Neural crest cell (in vitro differentiated cells): ENCODE measurements around the gene GABARAP. TPM values are rescaled to one million over a fixed set of nuclear protein-coding genes. Genes with fewer than 3 reads are reported as not detected.

Experiments used
- DNase-seq: peaks from one replicate; pipeline ENCODE4 v3.0.0; 2021; ENCODE audit warnings: low read depth, mixed read lengths, low spot score
- H3K27ac Mint-ChIP-seq: one replicate; pipeline ENCODE4 v1.8.0; 2021; ENCODE audit warnings: mild to moderate bottlenecking, mixed read lengths; ENCODE audit not compliant: unreplicated experiment
- H3K27me3 Mint-ChIP-seq: 2 replicates; pipeline ENCODE4 v1.8.0; 2021; ENCODE audit warnings: low read depth, mild to moderate bottlenecking, mixed read lengths
- H3K36me3 Mint-ChIP-seq: 2 replicates; pipeline ENCODE4 v1.8.0; 2021; ENCODE audit warnings: low read depth, mild to moderate bottlenecking, mixed read lengths
- H3K4me1 Mint-ChIP-seq: 2 replicates; pipeline ENCODE4 v1.8.0; 2021; ENCODE audit warnings: mixed read lengths
- H3K4me3 Mint-ChIP-seq: one replicate; pipeline ENCODE4 v1.8.0; 2021; ENCODE audit warnings: mild to moderate bottlenecking, mixed read lengths
- H3K9me3 Mint-ChIP-seq: 2 replicates; pipeline ENCODE4 v1.8.0; 2021; ENCODE audit warnings: mixed read lengths
- total RNA-seq: library from RNA; stranded (reverse); gene quantifications from 2 replicates; pipeline ENCODE4 v1.2.1, GENCODE V29; 2021
- TF ChIP-seq, protein P1 (sequence below): fragments of 200-600 bp; sonication (generic); conservative IDR thresholded peaks from 2 replicates; pipeline ENCODE4 v1.5.0; 2021; ENCODE audit warnings: antibody characterized with exemption, mild to moderate bottlenecking

Gene GABARAP
- total RNA-seq, 1 donor from 2014 or later = 470 TPM

DNA sequence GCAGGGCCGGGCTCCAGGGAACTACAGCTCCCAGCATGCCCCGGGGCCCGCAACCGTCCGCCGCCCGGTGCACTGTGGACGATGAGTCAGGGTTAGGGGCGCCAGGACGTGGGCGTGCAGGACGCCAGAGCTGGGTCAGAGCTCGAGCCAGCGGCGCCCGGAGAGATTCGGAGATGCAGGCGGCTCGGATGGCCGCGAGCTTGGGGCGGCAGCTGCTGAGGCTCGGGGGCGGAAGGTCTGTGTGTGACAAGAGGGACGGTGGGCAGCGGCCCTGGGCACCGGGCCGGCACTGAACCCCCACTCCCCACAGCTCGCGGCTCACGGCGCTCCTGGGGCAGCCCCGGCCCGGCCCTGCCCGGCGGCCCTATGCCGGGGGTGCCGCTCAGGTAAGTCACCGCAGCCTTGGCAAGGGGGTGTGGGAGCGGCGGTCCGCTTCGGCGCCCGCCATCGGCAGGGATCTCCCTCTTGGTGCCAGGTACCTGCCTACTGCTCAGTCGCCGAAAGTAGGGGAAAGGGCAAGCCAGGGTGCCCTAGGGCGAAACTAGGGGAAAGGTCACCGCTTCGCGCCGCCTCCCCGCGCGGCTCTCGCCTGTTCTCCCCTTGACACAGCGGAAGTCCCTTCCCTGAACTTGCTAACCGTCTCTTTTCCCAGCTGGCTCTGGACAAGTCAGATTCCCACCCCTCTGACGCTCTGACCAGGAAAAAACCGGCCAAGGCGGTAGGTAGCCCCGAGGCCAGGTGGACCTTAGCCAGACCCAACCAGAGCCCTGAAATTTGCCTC, 22.2 kb downstream of the GABARAP start, which contains the start of the genes ACADVL and DLG4:
Gene ACADVL (plus strand): TSS at position 127 of the 781 bp plus-strand sequence. CDS start 47 bp downstream, at position 174.
Gene DLG4 (minus strand): TSS at position 25 of the 781 bp plus-strand sequence.
- TF ChIP-seq, protein P1, sequence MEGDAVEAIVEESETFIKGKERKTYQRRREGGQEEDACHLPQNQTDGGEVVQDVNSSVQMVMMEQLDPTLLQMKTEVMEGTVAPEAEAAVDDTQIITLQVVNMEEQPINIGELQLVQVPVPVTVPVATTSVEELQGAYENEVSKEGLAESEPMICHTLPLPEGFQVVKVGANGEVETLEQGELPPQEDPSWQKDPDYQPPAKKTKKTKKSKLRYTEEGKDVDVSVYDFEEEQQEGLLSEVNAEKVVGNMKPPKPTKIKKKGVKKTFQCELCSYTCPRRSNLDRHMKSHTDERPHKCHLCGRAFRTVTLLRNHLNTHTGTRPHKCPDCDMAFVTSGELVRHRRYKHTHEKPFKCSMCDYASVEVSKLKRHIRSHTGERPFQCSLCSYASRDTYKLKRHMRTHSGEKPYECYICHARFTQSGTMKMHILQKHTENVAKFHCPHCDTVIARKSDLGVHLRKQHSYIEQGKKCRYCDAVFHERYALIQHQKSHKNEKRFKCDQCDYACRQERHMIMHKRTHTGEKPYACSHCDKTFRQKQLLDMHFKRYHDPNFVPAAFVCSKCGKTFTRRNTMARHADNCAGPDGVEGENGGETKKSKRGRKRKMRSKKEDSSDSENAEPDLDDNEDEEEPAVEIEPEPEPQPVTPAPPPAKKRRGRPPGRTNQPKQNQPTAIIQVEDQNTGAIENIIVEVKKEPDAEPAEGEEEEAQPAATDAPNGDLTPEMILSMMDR = no peak
- H3K4me3 Mint-ChIP-seq = peak within 1 kb of the TSS; percentile 98
- H3K9me3 Mint-ChIP-seq = no peaks in the 10 kb centered on the region
- peak; percentile 80 for DNase-seq
- peaks cover 57% of the 10 kb centered on the region for H3K4me1 Mint-ChIP-seq
- H3K36me3 Mint-ChIP-seq = peaks cover 9% of the 10 kb centered on the region
- H3K27me3 Mint-ChIP-seq = peaks cover 43% of the 10 kb centered on the region
- peak within 1 kb of the TSS; percentile 99 for H3K27ac Mint-ChIP-seq

DNA sequence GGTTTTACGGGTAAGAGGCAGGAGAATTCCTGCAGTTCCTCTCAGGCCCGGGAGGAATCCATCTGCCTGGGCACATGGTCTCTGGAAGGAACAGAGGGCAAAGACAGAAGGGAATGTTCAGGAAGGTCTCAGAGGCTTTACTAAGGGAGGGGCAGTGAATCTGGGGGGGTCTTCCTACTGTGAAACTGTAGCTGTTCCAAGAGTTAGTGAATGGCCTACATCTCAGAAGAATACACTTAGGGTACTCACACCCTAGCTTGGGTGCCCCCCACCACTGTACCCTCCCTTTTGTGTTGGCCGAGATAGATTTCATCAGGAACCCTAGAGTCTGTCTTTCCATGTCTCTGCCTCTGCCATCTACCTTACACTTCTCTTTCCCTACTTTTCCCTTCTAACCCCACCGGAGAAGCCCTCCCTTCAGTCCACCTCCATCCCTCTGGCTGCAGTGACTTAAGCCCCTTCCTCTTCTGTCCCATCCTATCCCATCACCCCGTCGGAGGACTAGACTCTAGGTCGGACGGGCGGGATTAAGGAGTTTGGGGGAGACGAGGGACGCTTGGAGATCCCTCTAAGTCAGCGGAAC, 22.9 kb downstream of the GABARAP start:
- H3K9me3 Mint-ChIP-seq = no peaks in the 10 kb centered on the region
- TF ChIP-seq, protein P1 = no peak
- H3K27ac Mint-ChIP-seq = peak overlapping the region; percentile 99
- peaks cover 64% of the 10 kb centered on the region for H3K4me1 Mint-ChIP-seq
- DNase-seq = no peak
- H3K4me3 Mint-ChIP-seq = peak overlapping the region; percentile 98
- peaks cover 49% of the 10 kb centered on the region for H3K27me3 Mint-ChIP-seq
- H3K36me3 Mint-ChIP-seq = peaks cover 9% of the 10 kb centered on the region

DNA sequence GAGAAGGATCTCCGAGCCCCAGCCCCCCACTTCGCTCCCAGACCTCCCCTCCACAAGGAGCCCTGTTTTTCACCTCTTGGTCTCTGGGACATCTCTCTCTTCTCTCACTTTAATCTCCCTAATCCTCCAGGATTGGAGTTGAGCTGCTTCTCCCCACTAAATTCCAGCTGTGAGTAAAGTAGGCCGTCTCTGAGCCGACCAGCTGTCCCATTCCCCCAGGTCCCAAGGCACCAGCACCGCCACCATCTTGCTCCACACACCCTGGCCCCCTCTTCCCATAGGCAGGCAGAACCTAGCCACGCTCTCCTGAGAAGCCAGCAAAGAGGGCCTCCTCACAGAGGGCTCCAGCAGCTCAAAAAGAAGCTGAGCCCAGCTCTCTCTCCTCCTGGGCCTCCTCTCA, 23.5 kb downstream of the GABARAP start:
- TF ChIP-seq, protein P1 = no peak
- Mint-ChIP-seq H3K36me3 (peaks cover 5% of the 10 kb centered on the region), H3K4me3 (peak overlapping the region; percentile 98), H3K4me1 (peaks cover 69% of the 10 kb centered on the region), H3K27ac (peak overlapping the region; percentile 67), H3K27me3 (peaks cover 54% of the 10 kb centered on the region), H3K9me3 (no peaks in the 10 kb centered on the region)
- no peak for DNase-seq

DNA sequence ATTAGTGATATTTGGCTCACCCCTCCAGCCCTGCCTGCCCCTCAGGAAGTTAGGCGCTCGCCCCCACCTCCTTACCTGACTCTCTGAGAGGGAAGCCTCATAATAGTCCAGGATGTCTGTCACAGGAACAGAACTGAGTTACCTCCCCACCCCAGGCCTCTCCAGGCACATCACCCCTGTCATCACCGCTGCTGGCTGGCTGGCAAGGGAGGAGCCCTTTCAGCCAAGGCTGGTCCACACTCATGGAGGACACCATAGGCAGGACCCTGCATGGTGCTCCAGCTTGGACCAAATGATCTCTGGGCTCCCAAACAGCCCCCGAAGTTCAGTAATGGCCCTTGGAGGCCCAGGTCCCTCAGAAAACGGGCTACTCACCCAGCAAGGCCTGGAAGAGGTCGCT, 24.1 kb downstream of the GABARAP start:
- H3K4me1 Mint-ChIP-seq = peaks cover 75% of the 10 kb centered on the region
- H3K9me3 Mint-ChIP-seq = no peaks in the 10 kb centered on the region
- no peaks in the 10 kb centered on the region for H3K36me3 Mint-ChIP-seq
- H3K27me3 Mint-ChIP-seq = peaks cover 54% of the 10 kb centered on the region
- TF ChIP-seq, protein P1 = no peak
- H3K27ac Mint-ChIP-seq = no peak overlapping the region
- H3K4me3 Mint-ChIP-seq = peak overlapping the region; percentile 98
- DNase-seq = no peak

DNA sequence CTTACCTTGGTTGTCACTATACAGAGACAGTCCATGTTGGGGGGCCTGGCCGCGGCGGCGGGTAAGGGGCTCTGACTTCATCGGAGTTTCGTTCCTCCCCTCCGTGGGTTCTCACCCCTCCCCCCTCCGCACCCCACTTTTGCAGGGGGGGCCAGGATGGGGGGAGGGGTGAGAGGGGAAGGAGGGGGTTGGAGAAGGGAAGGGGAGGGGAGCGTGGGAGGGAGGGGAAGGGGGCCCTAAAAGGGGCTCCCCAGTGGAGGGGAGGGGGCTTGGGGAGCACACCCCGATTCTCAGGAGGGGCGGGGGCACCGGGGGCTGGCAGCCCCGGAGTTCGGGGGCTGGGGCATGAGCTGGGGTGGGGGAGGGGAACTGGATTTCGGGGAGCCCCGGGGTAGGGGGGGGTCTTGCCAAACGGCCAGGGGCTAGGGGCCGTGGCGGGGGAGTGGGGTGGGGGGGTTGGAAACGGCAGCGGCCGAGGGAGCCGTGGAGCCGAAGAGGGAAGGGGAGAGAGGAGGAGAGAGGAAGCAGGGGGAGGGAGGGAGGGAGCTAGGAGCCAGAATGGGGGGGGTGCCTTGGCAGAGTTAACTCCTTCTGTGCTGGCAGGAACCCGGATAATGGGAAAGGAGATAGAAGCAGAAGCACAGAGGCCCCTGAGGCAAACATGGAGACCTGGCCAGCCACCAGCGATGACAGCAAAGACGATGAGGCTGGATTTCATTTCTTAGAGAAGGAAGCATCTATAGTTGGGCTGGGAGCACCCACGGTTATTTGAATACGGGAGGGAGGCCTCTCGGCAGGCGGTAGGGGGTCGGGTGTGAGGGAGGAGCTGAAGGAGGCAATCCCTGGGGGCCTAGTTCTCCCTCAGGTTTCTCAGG, 24.9 kb downstream of the GABARAP start:
- H3K36me3 Mint-ChIP-seq = no peaks in the 10 kb centered on the region
- peaks cover 54% of the 10 kb centered on the region for H3K27me3 Mint-ChIP-seq
- DNase-seq = peak; percentile 56
- peak overlapping the region; percentile 98 for H3K4me3 Mint-ChIP-seq
- H3K9me3 Mint-ChIP-seq = no peaks in the 10 kb centered on the region
- peaks cover 78% of the 10 kb centered on the region for H3K4me1 Mint-ChIP-seq
- TF ChIP-seq, protein P1 = no peak
- H3K27ac Mint-ChIP-seq = peak overlapping the region; percentile 93
